Right ventricle myocardium inferior (tissue), 1 donor: ENCODE data around the gene CCDC102A. TPM values are rescaled to one million over a fixed set of nuclear protein-coding genes. Genes with fewer than 3 reads are reported as not detected.
A peak's percentile ranks its signal among the peaks of the same experiment; 100 is the strongest.

ENCODE experiments used
- ATAC-seq: fragments of 200-7000 bp; cut with Tn5 transposase; one replicate; pipeline ENCODE4 v1.9.1; 2020; ENCODE audit warnings: mild to moderate bottlenecking, moderate library complexity
- DNase-seq: peaks from one replicate; pipeline ENCODE4 v3.0.0; 2021; ENCODE audit errors: missing footprints
- intact Hi-C: fragments of 100-400 bp; cut with DNase I; formaldehyde crosslinking; loops from one replicate; pipeline ENCODE4 v1.11.0; 2022
- total RNA-seq: library from RNA; stranded (reverse); fragmentation: NEBNext Ultra II Directional; extraction: Animal tissue kit (Norgen Biotek cat#: 25700); gene quantifications from one replicate; pipeline ENCODE4 v1.2.1, GENCODE V29; 2021
- donor health status: DM: no; HTN: yes; CAD: no; lungs with severe emphysema.

Gene CCDC102A
- total RNA-seq, 1 donor from 2014 or later = 10.9 TPM

- ATAC-seq = no peak
- no peak for DNase-seq
- intact Hi-C loops = no loop called here
These were observed 4.8 kb upstream of the CCDC102A start for GRCh38 chr16:57540906-57541753.

- intact Hi-C loops = no loop called here
- ATAC-seq = no peak
- DNase-seq = no peak
These were observed 4.0 kb upstream of the CCDC102A start for GRCh38 chr16:57540387-57540786.

GRCh38 chr16:57539072-57539796 is 2.9 kb upstream of the CCDC102A start:
- intact Hi-C loops = loop anchor here (5.0 kb wide), 1 partner anchor 237 kb away; no protein-coding TSS in a partner anchor

GRCh38 chr16:57538235-57538721 is 1.9 kb upstream of the CCDC102A start:
- DNase-seq (no peak), ATAC-seq (no peak)
- intact Hi-C loops = loop anchor here (5.0 kb wide), 1 partner anchor 236 kb away; no protein-coding TSS in a partner anchor

More at GRCh38 chr16:57539072-57539796, 2.9 kb upstream of the CCDC102A start:
- DNase-seq = no peak
- ATAC-seq = no peak

GRCh38 chr16:57537581-57538234 is 1.3 kb upstream of the CCDC102A start:
- ATAC-seq (no peak), DNase-seq (no peak)
- intact Hi-C loops = loop anchor here (5.0 kb wide), 1 partner anchor 235 kb away; no protein-coding TSS in a partner anchor

- intact Hi-C loops = loop anchor here (5.0 kb wide), 1 partner anchor 235 kb away; no protein-coding TSS in a partner anchor
- no peak for ATAC-seq
- DNase-seq = no peak
These were observed 779 bp upstream of the CCDC102A start for GRCh38 chr16:57537194-57537505.

- DNase-seq (peak; percentile 95), ATAC-seq (peak; percentile 97)
- intact Hi-C loops = loop anchor here (5.0 kb wide), 1 partner anchor 233 kb away; no protein-coding TSS in a partner anchor
These were observed 578 bp downstream of the CCDC102A start for GRCh38 chr16:57535680-57536305.

- DNase-seq = no peak
- no peak for ATAC-seq
- intact Hi-C loops = loop anchor here (5.0 kb wide), 1 partner anchor 233 kb away; no protein-coding TSS in a partner anchor
These were observed 1.3 kb downstream of the CCDC102A start for GRCh38 chr16:57534881-57535658.

GRCh38 chr16:57534337-57534880 is 2.0 kb downstream of the CCDC102A start:
- DNase-seq = no peak
- no peak for ATAC-seq
- intact Hi-C loops = no loop called here

GRCh38 chr16:57533431-57534336 is 2.7 kb downstream of the CCDC102A start:
- DNase-seq (no peak), ATAC-seq (no peak)
- intact Hi-C loops = no loop called here

- DNase-seq = no peak
- no peak for ATAC-seq
- intact Hi-C loops = no loop called here
These were observed 4.1 kb downstream of the CCDC102A start for GRCh38 chr16:57532266-57532625.

- intact Hi-C loops = no loop called here
- ATAC-seq = no peak
- DNase-seq = no peak
These were observed 4.6 kb downstream of the CCDC102A start for GRCh38 chr16:57531635-57532265.

- ATAC-seq = no peak
- DNase-seq = no peak
These were observed 5.2 kb downstream of the CCDC102A start for GRCh38 chr16:57531253-57531575.

GRCh38 chr16:57530522-57531252 is 5.7 kb downstream of the CCDC102A start:
- DNase-seq = no peak
- intact Hi-C loops = no loop called here
- ATAC-seq = no peak

More at GRCh38 chr16:57531253-57531575, 5.2 kb downstream of the CCDC102A start:
- intact Hi-C loops = no loop called here

GRCh38 chr16:57530104-57530521 is 6.3 kb downstream of the CCDC102A start:
- ATAC-seq (no peak), DNase-seq (no peak)
- intact Hi-C loops = no loop called here
